HEK293T (cell line): Measurements from ENCODE around the gene KLHDC8A.

Experiments used
- ELF4 ChIP-seq: fragments of 450-650 bp; IDR thresholded peaks from 2 replicates; pipeline ENCODE4 v1.6.1; 2017; ENCODE audit warnings: antibody characterized with exemption
- FOXM1 ChIP-seq: fragments of 450-650 bp; IDR thresholded peaks from 2 replicates; pipeline ENCODE4 v1.6.1; 2017; ENCODE audit warnings: mild to moderate bottlenecking, borderline replicate concordance
- HDGF ChIP-seq: fragments of 450-650 bp; IDR thresholded peaks from 2 replicates; pipeline ENCODE4 v1.6.1; 2017; ENCODE audit warnings: antibody characterized with exemption, borderline replicate concordance
- LEF1 ChIP-seq: fragments of 450-650 bp; IDR thresholded peaks from 2 replicates; pipeline ENCODE4 v1.6.1; 2017; ENCODE audit warnings: mild to moderate bottlenecking, borderline replicate concordance
- NFRKB ChIP-seq: fragments of 450-650 bp; IDR thresholded peaks from 2 replicates; pipeline ENCODE4 v1.6.1; 2016; ENCODE audit warnings: mild to moderate bottlenecking, moderate library complexity
- SP1 ChIP-seq: fragments of 450-650 bp; IDR thresholded peaks from 2 replicates; pipeline ENCODE4 v1.6.1; 2017

GRCh38 chr1:205300149-205300548 lies 56.6 kb downstream of the KLHDC8A start:
- TF ChIP-seq FOXM1 (no peak), HDGF (no peak), SP1 (no peak), LEF1 (no peak), NFRKB (no peak), ELF4 (no peak)
